ENCODE data around the gene PBX1.
"Not testable (repeated sequence)": the region's sequence is repeated elsewhere in the genome, so short reads cannot be mapped to it uniquely, and the experiment has no call there.

Gene PBX1

GRCh38 chr1:164590592-164590991 lies 31.6 kb downstream of the PBX1 start:
- no peak for DNase-seq (ENCODE audit: low read depth)

GRCh38 chr1:164591858-164592257 lies 32.9 kb downstream of the PBX1 start:
- DNase-seq (ENCODE audit: low read depth): no peak

- no peak for DNase-seq (ENCODE audit: low read depth)
Observed at GRCh38 chr1:164592634-164593033, 33.6 kb downstream of the PBX1 start.

- no peak for DNase-seq (ENCODE audit: low read depth)
Observed at GRCh38 chr1:164595212-164595611, 36.2 kb downstream of the PBX1 start.

GRCh38 chr1:164596172-164596571 lies 37.2 kb downstream of the PBX1 start:
- no peak for DNase-seq (ENCODE audit: low read depth)

- no peak for DNase-seq (ENCODE audit: low read depth)
Observed at GRCh38 chr1:164598719-164599118, 39.7 kb downstream of the PBX1 start.

GRCh38 chr1:164599272-164599671 lies 40.3 kb downstream of the PBX1 start:
- no peak for DNase-seq (ENCODE audit: low read depth)

- no peak for DNase-seq (ENCODE audit: low read depth)
Observed at GRCh38 chr1:164601399-164602100, 42.6 kb downstream of the PBX1 start.

GRCh38 chr1:164602101-164602422 lies 43.1 kb downstream of the PBX1 start:
- no peak for DNase-seq (ENCODE audit: low read depth)

GRCh38 chr1:164602480-164603093 lies 43.6 kb downstream of the PBX1 start:
- peak; percentile 41 for DNase-seq (ENCODE audit: low read depth)

GRCh38 chr1:164603805-164604204 lies 44.8 kb downstream of the PBX1 start:
- not testable (repeated sequence) for DNase-seq (ENCODE audit: low read depth)

GRCh38 chr1:164604541-164604940 lies 45.6 kb downstream of the PBX1 start:
- DNase-seq (ENCODE audit: low read depth): no peak

GRCh38 chr1:164605254-164606091 lies 46.5 kb downstream of the PBX1 start:
- DNase-seq (ENCODE audit: low read depth): no peak

- DNase-seq (ENCODE audit: low read depth): no peak
Observed at GRCh38 chr1:164607351-164607750, 48.4 kb downstream of the PBX1 start.

GRCh38 chr1:164608651-164609057 lies 49.7 kb downstream of the PBX1 start:
- DNase-seq (ENCODE audit: low read depth): no peak

- DNase-seq (ENCODE audit: low read depth): no peak
Observed at GRCh38 chr1:164609089-164609488, 50.1 kb downstream of the PBX1 start.

- no peak for DNase-seq (ENCODE audit: low read depth)
Observed at GRCh38 chr1:164610538-164611222, 51.7 kb downstream of the PBX1 start.

GRCh38 chr1:164611754-164612642 lies 53.0 kb downstream of the PBX1 start:
- peak; percentile 48 for DNase-seq (ENCODE audit: low read depth)

GRCh38 chr1:164613176-164613575 lies 54.2 kb downstream of the PBX1 start:
- DNase-seq (ENCODE audit: low read depth): no peak

GRCh38 chr1:164614316-164614715 lies 55.3 kb downstream of the PBX1 start:
- DNase-seq (ENCODE audit: low read depth): no peak

- no peak for DNase-seq (ENCODE audit: low read depth)
Observed at GRCh38 chr1:164617377-164618201, 58.6 kb downstream of the PBX1 start.

Data from fibroblast of gingiva (primary cell).